Keratinocyte (primary cell): Measurements from ENCODE around the gene FUZ.

ENCODE experiments used
- EZH2 ChIP-seq: IDR thresholded peaks from one replicate; pipeline ENCODE4 v1.6.1; 2012; ENCODE audit warnings: inconsistent platforms, mild to moderate bottlenecking, low read length, moderate library complexity
- TF ChIP-seq, protein P1 (sequence below), 3 experiments: IDR thresholded peaks in 1 of 3; conservative IDR thresholded peaks in 1 of 3; optimal IDR thresholded peaks in 1 of 3; 2 replicates in 2 of 3; 3 replicates in 1 of 3; pipeline versions ENCODE3 to v1.5.1; 2011; ENCODE audit warnings: low read length in 3 of 3, mild to moderate bottlenecking in 3 of 3, moderate library complexity in 2 of 3, control low read depth in 1 of 3, inconsistent platforms in 1 of 3; ENCODE audit not compliant: insufficient read depth in 2 of 3; ENCODE audit errors: extremely low read depth in 1 of 3

- TF ChIP-seq, protein P1, sequence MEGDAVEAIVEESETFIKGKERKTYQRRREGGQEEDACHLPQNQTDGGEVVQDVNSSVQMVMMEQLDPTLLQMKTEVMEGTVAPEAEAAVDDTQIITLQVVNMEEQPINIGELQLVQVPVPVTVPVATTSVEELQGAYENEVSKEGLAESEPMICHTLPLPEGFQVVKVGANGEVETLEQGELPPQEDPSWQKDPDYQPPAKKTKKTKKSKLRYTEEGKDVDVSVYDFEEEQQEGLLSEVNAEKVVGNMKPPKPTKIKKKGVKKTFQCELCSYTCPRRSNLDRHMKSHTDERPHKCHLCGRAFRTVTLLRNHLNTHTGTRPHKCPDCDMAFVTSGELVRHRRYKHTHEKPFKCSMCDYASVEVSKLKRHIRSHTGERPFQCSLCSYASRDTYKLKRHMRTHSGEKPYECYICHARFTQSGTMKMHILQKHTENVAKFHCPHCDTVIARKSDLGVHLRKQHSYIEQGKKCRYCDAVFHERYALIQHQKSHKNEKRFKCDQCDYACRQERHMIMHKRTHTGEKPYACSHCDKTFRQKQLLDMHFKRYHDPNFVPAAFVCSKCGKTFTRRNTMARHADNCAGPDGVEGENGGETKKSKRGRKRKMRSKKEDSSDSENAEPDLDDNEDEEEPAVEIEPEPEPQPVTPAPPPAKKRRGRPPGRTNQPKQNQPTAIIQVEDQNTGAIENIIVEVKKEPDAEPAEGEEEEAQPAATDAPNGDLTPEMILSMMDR (optimal IDR thresholded peaks at IDR 0.05 in 1 of 3, IDR thresholded peaks at IDR 0.05 in 1 of 3, conservative IDR thresholded peaks at IDR 0.05 in 1 of 3; ENCODE audit: extremely low read depth in 1 of 3, insufficient read depth in 2 of 3, low read length in 3 of 3), result no peak
- TF ChIP-seq EZH2, result no peak
Measured at GRCh38 chr19:49782515-49782914, 30.6 kb downstream of the FUZ start.
